ENCODE data around the gene TRIM2. TPM values are rescaled to one million over a fixed set of nuclear protein-coding genes. Genes with fewer than 3 reads are reported as not detected.

The TRIM2 gene
- total RNA-seq, 1 donor from 2014 or later, result 50.1 TPM

DNA sequence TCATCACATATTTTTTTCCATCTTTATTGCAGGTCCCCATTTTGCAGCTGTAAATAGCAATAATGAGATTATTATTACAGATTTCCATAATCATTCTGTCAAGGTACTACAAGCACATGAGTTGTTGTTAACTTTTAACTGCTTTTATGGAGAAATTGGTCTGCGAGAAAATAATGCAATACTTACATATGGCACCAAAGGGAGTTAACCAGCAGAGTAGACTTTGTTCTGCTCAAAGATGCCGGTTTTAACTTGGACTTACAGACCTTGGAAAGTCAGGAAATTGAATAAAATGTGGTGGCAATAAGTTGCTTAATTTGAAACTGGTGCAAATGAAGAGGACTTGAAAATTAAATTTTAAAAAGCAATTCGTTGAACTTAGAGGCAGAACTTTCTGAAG, 119.8 kb downstream of the TRIM2 start:
- H3K36me3 Mint-ChIP-seq, result peaks cover 6% of the 10 kb centered on the region
- no peaks in the 10 kb centered on the region for H3K4me1 Mint-ChIP-seq
- no peak for TF ChIP-seq CTCF (IDR thresholded peaks at IDR 0.05; ENCODE audit: unreplicated experiment)
- H3K27me3 Mint-ChIP-seq (ENCODE audit: low read depth), result no peaks in the 10 kb centered on the region
- no peak overlapping the region for H3K27ac Mint-ChIP-seq
- H3K4me3 Mint-ChIP-seq, result no peak overlapping the region
- DNase-seq (ENCODE audit: low spot score in 2 of 2, unreplicated experiment in 2 of 2), result no peak
- H3K9me3 Mint-ChIP-seq, result no peaks in the 10 kb centered on the region

GRCh38 chr4:153325558-153325957, 121.3 kb downstream of the TRIM2 start:
- no peak for DNase-seq (ENCODE audit: low spot score in 2 of 2, unreplicated experiment in 2 of 2)

GRCh38 chr4:153326513-153326912, 122.3 kb downstream of the TRIM2 start:
- TF ChIP-seq CTCF (IDR thresholded peaks at IDR 0.05; ENCODE audit: unreplicated experiment), result no peak
- no peak overlapping the region for H3K27ac Mint-ChIP-seq
- no peak for DNase-seq (ENCODE audit: low spot score in 2 of 2, unreplicated experiment in 2 of 2)

More at GRCh38 chr4:153325558-153325957, 121.3 kb downstream of the TRIM2 start:
- Mint-ChIP-seq H3K36me3 (peaks cover 10% of the 10 kb centered on the region), H3K9me3 (no peaks in the 10 kb centered on the region), H3K27ac (no peak overlapping the region), H3K4me3 (no peak overlapping the region), H3K27me3 (ENCODE audit: low read depth) (no peaks in the 10 kb centered on the region), H3K4me1 (no peaks in the 10 kb centered on the region)
- no peak for TF ChIP-seq CTCF (IDR thresholded peaks at IDR 0.05; ENCODE audit: unreplicated experiment)

GRCh38 chr4:153327247-153327646, 123.0 kb downstream of the TRIM2 start:
- Mint-ChIP-seq H3K27ac (no peak overlapping the region), H3K4me1 (no peaks in the 10 kb centered on the region), H3K36me3 (peaks cover 18% of the 10 kb centered on the region), H3K9me3 (no peaks in the 10 kb centered on the region), H3K4me3 (no peak overlapping the region), H3K27me3 (ENCODE audit: low read depth) (no peaks in the 10 kb centered on the region)
- no peak for DNase-seq (ENCODE audit: low spot score in 2 of 2, unreplicated experiment in 2 of 2)
- no peak for TF ChIP-seq CTCF (IDR thresholded peaks at IDR 0.05; ENCODE audit: unreplicated experiment)

More at GRCh38 chr4:153326513-153326912, 122.3 kb downstream of the TRIM2 start:
- Mint-ChIP-seq H3K4me1 (no peaks in the 10 kb centered on the region), H3K4me3 (no peak overlapping the region), H3K27me3 (ENCODE audit: low read depth) (no peaks in the 10 kb centered on the region), H3K9me3 (no peaks in the 10 kb centered on the region), H3K36me3 (peaks cover 11% of the 10 kb centered on the region)

DNA sequence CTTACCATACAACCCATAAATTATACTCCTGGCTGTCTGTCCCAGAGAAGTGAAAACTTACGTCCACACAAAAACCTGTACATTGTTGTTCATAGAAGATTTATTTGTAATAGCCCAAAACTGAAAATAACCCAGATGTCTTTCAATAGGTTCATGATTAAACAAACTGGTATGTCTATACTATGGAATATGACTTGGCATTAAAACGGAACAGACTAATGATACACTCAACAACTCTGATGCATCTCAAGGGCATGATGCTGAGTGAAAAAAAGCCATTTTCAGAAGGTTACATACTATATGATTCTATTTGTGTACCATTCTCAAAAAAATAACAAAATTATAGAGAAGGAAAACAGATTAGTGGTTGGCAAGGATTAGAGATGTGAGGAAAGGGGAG, 128.7 kb downstream of the TRIM2 start:
- Mint-ChIP-seq H3K9me3 (no peaks in the 10 kb centered on the region), H3K4me1 (no peaks in the 10 kb centered on the region), H3K4me3 (no peak overlapping the region), H3K27me3 (ENCODE audit: low read depth) (no peaks in the 10 kb centered on the region), H3K36me3 (peaks cover 28% of the 10 kb centered on the region), H3K27ac (no peak overlapping the region)
- TF ChIP-seq CTCF (IDR thresholded peaks at IDR 0.05; ENCODE audit: unreplicated experiment), result no peak
- DNase-seq (ENCODE audit: low spot score in 2 of 2, unreplicated experiment in 2 of 2), result no peak

- H3K36me3 Mint-ChIP-seq, result peaks cover 28% of the 10 kb centered on the region
- no peak for DNase-seq (ENCODE audit: low spot score in 2 of 2, unreplicated experiment in 2 of 2)
- H3K9me3 Mint-ChIP-seq, result no peaks in the 10 kb centered on the region
- H3K4me1 Mint-ChIP-seq, result no peaks in the 10 kb centered on the region
- no peak overlapping the region for H3K4me3 Mint-ChIP-seq
- H3K27ac Mint-ChIP-seq, result no peak overlapping the region
- no peaks in the 10 kb centered on the region for H3K27me3 Mint-ChIP-seq (ENCODE audit: low read depth)
- no peak for TF ChIP-seq CTCF (IDR thresholded peaks at IDR 0.05; ENCODE audit: unreplicated experiment)
Observed at GRCh38 chr4:153333874-153334273, 129.6 kb downstream of the TRIM2 start.

All from mesothelial cell of epicardium (in vitro differentiated cells).